IMR-90 (cell line): ENCODE measurements around the gene ELP4. TPM values are rescaled to one million over a fixed set of nuclear protein-coding genes. Genes with fewer than 3 reads are reported as not detected.

Source experiments
- ATAC-seq: fragments of 200-7000 bp; cut with Tn5 transposase; 2 replicates; pipeline ENCODE4 v1.9.1; 2020; ENCODE audit warnings: low read depth, mild to moderate bottlenecking, moderate library complexity
- BruUV-seq: library from RNA; stranded (reverse); fragments of 400-500 nt; replicated peaks from 2 replicates; lab custom pipeline; 2021; lab: Mats Ljungman, UMichigan
- CTCF ChIA-PET: fragments of 300-600 bp; formaldehyde crosslinking; extraction: SDS; loops from one replicate; lab custom pipeline; 2021; ENCODE audit warnings: antibody characterized with exemption; lab: Yijun Ruan, JAX
- POLR2A ChIA-PET: fragments of 300-600 bp; sonication (Branson Sonifier 250); formaldehyde crosslinking; loops from one replicate; lab custom pipeline; 2022; ENCODE audit warnings: antibody characterized with exemption; ENCODE audit not compliant: unreplicated experiment; lab: Charles Lee
- DNase-seq: peaks from one replicate; pipeline ENCODE4 v3.0.0; 2013
- H2AFZ ChIP-seq: replicated peaks from 2 replicates; pipeline ENCODE3; 2013; ENCODE audit warnings: low read length, mild to moderate bottlenecking; ENCODE audit not compliant: poor library complexity
- H2AK5ac ChIP-seq: 2 replicates; pipeline ENCODE4 v1.6.1; 2013; ENCODE audit warnings: low read depth, low read length, inconsistent platforms
- H2AK9ac ChIP-seq: replicated peaks from 2 replicates; pipeline ENCODE3; 2013; ENCODE audit warnings: mild to moderate bottlenecking, low read depth, low read length, moderate library complexity; ENCODE audit not compliant: poor library complexity
- H2BK120ac ChIP-seq: 2 replicates; pipeline ENCODE4 v1.6.1; 2013; ENCODE audit warnings: low read depth, low read length, inconsistent platforms
- H2BK15ac ChIP-seq: 3 replicates; pipeline ENCODE4 v1.6.1; 2013; ENCODE audit warnings: low read depth, low read length, inconsistent platforms
- H2BK20ac ChIP-seq: 2 replicates; pipeline ENCODE4 v1.6.1; 2013; ENCODE audit warnings: low read depth, mild to moderate bottlenecking, inconsistent platforms, low read length, moderate library complexity
- H2BK5ac ChIP-seq: 2 replicates; pipeline ENCODE4 v1.6.1; 2013; ENCODE audit warnings: mild to moderate bottlenecking, low read depth, low read length, inconsistent platforms; ENCODE audit not compliant: poor library complexity, severe bottlenecking
- H3K14ac ChIP-seq: replicated peaks from 2 replicates; pipeline ENCODE4 v1.6.1; 2013; ENCODE audit warnings: low read depth, low read length, inconsistent platforms
- H3K18ac ChIP-seq: 2 replicates; pipeline ENCODE4 v1.6.1; 2013; ENCODE audit warnings: low read depth, low read length, control low read depth
- H3K23ac ChIP-seq: 2 replicates; pipeline ENCODE4 v1.6.1; 2013; ENCODE audit warnings: low read depth, low read length, inconsistent platforms
- H3K27ac ChIP-seq: 2 replicates; pipeline ENCODE4 v1.5.1; 2013; ENCODE audit warnings: mild to moderate bottlenecking, control low read depth, low read length; ENCODE audit not compliant: insufficient read depth
- H3K27me3 ChIP-seq: 2 replicates; pipeline ENCODE4 v1.6.1; 2013; ENCODE audit warnings: low read length; ENCODE audit not compliant: control insufficient read depth, insufficient read depth
- H3K36me3 ChIP-seq: 2 replicates; pipeline ENCODE4 v1.6.1; 2013; ENCODE audit warnings: low read length, mixed read lengths; ENCODE audit not compliant: control insufficient read depth, insufficient read depth
- H3K4ac ChIP-seq: 2 replicates; pipeline ENCODE4 v1.6.1; 2013; ENCODE audit warnings: low read depth, low read length, inconsistent platforms
- H3K4me1 ChIP-seq: 2 replicates; pipeline ENCODE4 v1.6.1; 2013; ENCODE audit warnings: low read length, mixed read lengths; ENCODE audit not compliant: control insufficient read depth, insufficient read depth
- H3K4me2 ChIP-seq: 2 replicates; pipeline ENCODE4 v1.6.1; 2013; ENCODE audit warnings: low read depth, mild to moderate bottlenecking, control low read depth, low read length, moderate library complexity
- H3K4me3 ChIP-seq: 2 replicates; pipeline ENCODE4 v1.5.1; 2013; ENCODE audit warnings: low read depth, mild to moderate bottlenecking, control low read depth, low read length, moderate library complexity; ENCODE audit not compliant: insufficient read depth
- H3K56ac ChIP-seq: 2 replicates; pipeline ENCODE4 v1.6.1; 2013; ENCODE audit warnings: low read length, inconsistent platforms; ENCODE audit not compliant: insufficient read depth; ENCODE audit errors: extremely low read depth
- H3K79me1 ChIP-seq, 2 experiments: 2 replicates each; pipeline ENCODE4 v1.6.1; 2013; ENCODE audit warnings: low read length in 2 of 2, inconsistent platforms in 1 of 2, low read depth in 1 of 2
- H3K9ac ChIP-seq: 2 replicates; pipeline ENCODE4 v1.6.1; 2013; ENCODE audit warnings: low read depth, low read length, control low read depth
- H3K9me1 ChIP-seq: 2 replicates; pipeline ENCODE4 v1.6.1; 2013; ENCODE audit warnings: low read length, inconsistent platforms; ENCODE audit not compliant: insufficient read depth
- H3K9me3 ChIP-seq: 2 replicates; pipeline ENCODE4 v1.6.1; 2013; ENCODE audit warnings: low read length; ENCODE audit not compliant: control insufficient read depth, insufficient read depth
- H4K20me1 ChIP-seq: 2 replicates; pipeline ENCODE4 v1.6.1; 2013; ENCODE audit warnings: low read length, inconsistent platforms; ENCODE audit not compliant: insufficient read depth
- H4K5ac ChIP-seq: 2 replicates; pipeline ENCODE4 v1.6.1; 2013; ENCODE audit warnings: mild to moderate bottlenecking, low read depth, low read length, control low read depth
- H4K8ac ChIP-seq, 2 experiments: 2 replicates each; pipeline ENCODE4 v1.6.1; 2013; ENCODE audit warnings: low read depth in 2 of 2, low read length in 2 of 2, control low read depth in 1 of 2, inconsistent platforms in 1 of 2
- H4K91ac ChIP-seq: 2 replicates; pipeline ENCODE4 v1.6.1; 2013; ENCODE audit warnings: low read depth, low read length, inconsistent platforms; ENCODE audit not compliant: insufficient read depth
- BHLHE40 ChIP-seq: fragments of 150-350 bp; IDR thresholded peaks from 2 replicates; pipeline ENCODE4 v1.6.1; 2016; ENCODE audit warnings: mild to moderate bottlenecking, low read depth, low read length
- CHD1 ChIP-seq: IDR thresholded peaks from 2 replicates; pipeline ENCODE4 v1.6.1; 2012; ENCODE audit warnings: low read depth, low read length, improper control_type of control experiment
- FOS ChIP-seq: fragments of 150-350 bp; IDR thresholded peaks from 2 replicates; pipeline ENCODE4 v1.6.1; 2016; ENCODE audit warnings: low read depth, low read length
- MAFK ChIP-seq: IDR thresholded peaks from 2 replicates; pipeline ENCODE4 v1.6.1; 2012; ENCODE audit warnings: low read depth, low read length, improper control_type of control experiment
- MAZ ChIP-seq: IDR thresholded peaks from 2 replicates; pipeline ENCODE4 v1.6.1; 2012; ENCODE audit warnings: low read depth, mild to moderate bottlenecking, low read length, improper control_type of control experiment, moderate library complexity, borderline replicate concordance
- MXI1 ChIP-seq: IDR thresholded peaks from 2 replicates; pipeline ENCODE4 v1.6.1; 2012; ENCODE audit warnings: low read depth, mild to moderate bottlenecking, low read length, moderate library complexity, borderline replicate concordance
- NFE2L2 ChIP-seq: fragments of 150-350 bp; IDR thresholded peaks from 2 replicates; pipeline ENCODE4 v1.6.1; 2016; ENCODE audit warnings: low read depth, mild to moderate bottlenecking, low read length
- POLR2A ChIP-seq: IDR thresholded peaks from 2 replicates; pipeline ENCODE4 v1.6.1; 2012; ENCODE audit warnings: mild to moderate bottlenecking, low read depth, low read length
- RAD21 ChIP-seq: IDR thresholded peaks from 2 replicates; pipeline ENCODE4 v1.6.1; 2012; ENCODE audit warnings: low read length, improper control_type of control experiment
- RCOR1 ChIP-seq: IDR thresholded peaks from 2 replicates; pipeline ENCODE4 v1.6.1; 2012; ENCODE audit warnings: mild to moderate bottlenecking, low read length, improper control_type of control experiment; ENCODE audit not compliant: insufficient replicate concordance
- RFX5 ChIP-seq: IDR thresholded peaks from 2 replicates; pipeline ENCODE4 v1.8.0; 2012; ENCODE audit warnings: low read depth, mild to moderate bottlenecking, low read length, moderate library complexity
- SMC3 ChIP-seq: fragments of 150-350 bp; IDR thresholded peaks from 2 replicates; pipeline ENCODE4 v1.6.1; 2016; ENCODE audit warnings: low read depth, mild to moderate bottlenecking, antibody characterized with exemption, low read length, moderate library complexity
- WGBS, 2 experiments: methylation state at CpG; one replicate each; pipeline versions ENCODE4 v1.1.5 to v1.1.7; 2013; ENCODE audit warnings: missing lambda C conversion rate in 2 of 2; ENCODE audit not compliant: insufficient read length in 1 of 2; ENCODE audit errors: extremely low coverage in 2 of 2; 5-methylcytosine and 5-hydroxymethylcytosine counted together
- dilution Hi-C: fragments of 300-500 bp; cut with HindIII; formaldehyde crosslinking; loops from one replicate; pipeline ENCODE4 v1.14.3; 2018; ENCODE audit warnings: low sequenced_read_pairs; ENCODE audit not compliant: unreplicated experiment
- in situ Hi-C: fragments of 300-500 bp; cut with MboI; formaldehyde crosslinking; loops from 3 replicates; pipeline ENCODE4 v1.14.3; 2019; ENCODE audit warnings: low sequenced_read_pairs, inconsistent platforms, mixed read lengths
- intact Hi-C: fragments of 100-400 bp; cut with micrococcal nuclease; formaldehyde crosslinking; loops from 2 replicates; pipeline ENCODE4 v1.10.0; 2022
- polyA plus RNA-seq, 3 experiments: library from polyadenylated mRNA; depleted of rRNA; stranded (reverse); fragments of >200 nt; gene quantifications; 2 replicates each; pipeline ENCODE4 v1.2.3, GENCODE V29; 2012; ENCODE audit warnings: low replicate concordance in 1 of 3
- total RNA-seq: library from RNA; depleted of rRNA; stranded (reverse); fragments of >200 nt; gene quantifications from 2 replicates; pipeline ENCODE4 v1.2.3, GENCODE V29; 2012
- TF ChIP-seq, protein P1 (sequence below): fragments of 150-350 bp; IDR thresholded peaks from 2 replicates; pipeline ENCODE4 v1.6.1; 2017; ENCODE audit warnings: mild to moderate bottlenecking, antibody characterized with exemption, low read length, low read depth
- TF ChIP-seq, protein P2 (sequence below): conservative IDR thresholded peaks from 2 replicates; pipeline ENCODE4 v1.5.1; 2012; ENCODE audit warnings: mild to moderate bottlenecking, low read depth, low read length, improper control_type of control experiment
- TF ChIP-seq, protein P3 (sequence below): fragments of 150-350 bp; IDR thresholded peaks from 2 replicates; pipeline ENCODE4 v1.6.1; 2016; ENCODE audit warnings: low read depth, mild to moderate bottlenecking, low read length, moderate library complexity, borderline replicate concordance

Gene ELP4
- total and polyA plus RNA-seq, 2 of the 4 experiments (the other 2 are of a cell fraction), result 8.4 to 20.4 TPM

DNA sequence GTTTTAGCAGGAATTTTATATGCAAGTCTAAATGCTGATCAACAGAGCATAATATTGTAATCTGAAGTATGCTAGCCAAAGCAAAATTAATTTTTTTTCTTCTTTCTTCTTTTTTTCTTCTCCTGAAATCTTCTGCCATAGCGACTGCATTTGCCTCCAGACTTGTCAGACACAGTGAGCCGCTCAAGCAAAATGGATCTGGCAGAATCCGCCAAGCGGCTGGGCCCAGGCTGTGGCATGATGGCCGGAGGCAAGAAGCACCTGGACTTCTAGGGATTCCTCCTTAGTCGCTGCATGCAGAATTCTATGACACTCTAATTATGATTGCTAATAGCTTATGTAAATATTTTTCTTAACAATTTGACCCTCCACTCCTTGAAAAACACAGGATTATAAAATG lies 273.7 kb downstream of the ELP4 start:
- DNase-seq (no peak), ATAC-seq (no peak)
- Histone ChIP-seq H3K4me3 (no peak overlapping the region), H3K56ac (no peak overlapping the region), H2BK15ac (no peak overlapping the region), H3K18ac (no peak overlapping the region), H4K8ac (no peak overlapping the region), H3K9ac (no peak overlapping the region), H3K79me1 (no peaks in the 10 kb centered on the region), H2AK5ac (no peak overlapping the region), H3K27me3 (no peaks in the 10 kb centered on the region), H2BK20ac (no peak overlapping the region), H2AK9ac (no peak overlapping the region), H3K23ac (no peak overlapping the region), H3K4me1 (peaks cover 3% of the 10 kb centered on the region), H4K20me1 (no peaks in the 10 kb centered on the region), H3K4me2 (no peak overlapping the region), H2AFZ (no peak overlapping the region), H3K9me1 (peaks cover 5% of the 10 kb centered on the region; the same call in 1 of the 2 replicates), H4K5ac (no peak overlapping the region), H2BK120ac (no peak overlapping the region), H3K36me3 (no peaks in the 10 kb centered on the region), H2BK5ac (no peak overlapping the region), H3K27ac (no peak overlapping the region), H3K9me3 (no peaks in the 10 kb centered on the region), H4K91ac (no peak overlapping the region), H3K14ac (no peak overlapping the region), H3K4ac (no peak overlapping the region)
- POLR2A ChIA-PET, result no interaction called here
- in situ Hi-C loops, result no loop called here
- CTCF ChIA-PET, result no interaction called here
- WGBS, 2 experiments, result 95% methylated on average over 4 of the region's 6 CpGs; no CpG with 5 or more reads in 1 of the 2 experiments
- BruUV-seq, result no TSS peak
- dilution Hi-C loops, result no loop called here
- intact Hi-C loops, result loop anchor here (10.0 kb wide), 1 partner anchor 758 kb away; no protein-coding TSS in a partner anchor
- TF ChIP-seq BHLHE40 (no peak), SMC3 (no peak), MXI1 (no peak), CHD1 (no peak), MAFK (no peak), RCOR1 (no peak), RAD21 (no peak), POLR2A (no peak), FOS (no peak), MAZ (no peak), RFX5 (no peak), NFE2L2 (no peak)
- TF ChIP-seq, protein P1, sequence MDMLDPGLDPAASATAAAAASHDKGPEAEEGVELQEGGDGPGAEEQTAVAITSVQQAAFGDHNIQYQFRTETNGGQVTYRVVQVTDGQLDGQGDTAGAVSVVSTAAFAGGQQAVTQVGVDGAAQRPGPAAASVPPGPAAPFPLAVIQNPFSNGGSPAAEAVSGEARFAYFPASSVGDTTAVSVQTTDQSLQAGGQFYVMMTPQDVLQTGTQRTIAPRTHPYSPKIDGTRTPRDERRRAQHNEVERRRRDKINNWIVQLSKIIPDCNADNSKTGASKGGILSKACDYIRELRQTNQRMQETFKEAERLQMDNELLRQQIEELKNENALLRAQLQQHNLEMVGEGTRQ, result no peak
- TF ChIP-seq, protein P2, sequence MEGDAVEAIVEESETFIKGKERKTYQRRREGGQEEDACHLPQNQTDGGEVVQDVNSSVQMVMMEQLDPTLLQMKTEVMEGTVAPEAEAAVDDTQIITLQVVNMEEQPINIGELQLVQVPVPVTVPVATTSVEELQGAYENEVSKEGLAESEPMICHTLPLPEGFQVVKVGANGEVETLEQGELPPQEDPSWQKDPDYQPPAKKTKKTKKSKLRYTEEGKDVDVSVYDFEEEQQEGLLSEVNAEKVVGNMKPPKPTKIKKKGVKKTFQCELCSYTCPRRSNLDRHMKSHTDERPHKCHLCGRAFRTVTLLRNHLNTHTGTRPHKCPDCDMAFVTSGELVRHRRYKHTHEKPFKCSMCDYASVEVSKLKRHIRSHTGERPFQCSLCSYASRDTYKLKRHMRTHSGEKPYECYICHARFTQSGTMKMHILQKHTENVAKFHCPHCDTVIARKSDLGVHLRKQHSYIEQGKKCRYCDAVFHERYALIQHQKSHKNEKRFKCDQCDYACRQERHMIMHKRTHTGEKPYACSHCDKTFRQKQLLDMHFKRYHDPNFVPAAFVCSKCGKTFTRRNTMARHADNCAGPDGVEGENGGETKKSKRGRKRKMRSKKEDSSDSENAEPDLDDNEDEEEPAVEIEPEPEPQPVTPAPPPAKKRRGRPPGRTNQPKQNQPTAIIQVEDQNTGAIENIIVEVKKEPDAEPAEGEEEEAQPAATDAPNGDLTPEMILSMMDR, result no peak
- TF ChIP-seq, protein P3, sequence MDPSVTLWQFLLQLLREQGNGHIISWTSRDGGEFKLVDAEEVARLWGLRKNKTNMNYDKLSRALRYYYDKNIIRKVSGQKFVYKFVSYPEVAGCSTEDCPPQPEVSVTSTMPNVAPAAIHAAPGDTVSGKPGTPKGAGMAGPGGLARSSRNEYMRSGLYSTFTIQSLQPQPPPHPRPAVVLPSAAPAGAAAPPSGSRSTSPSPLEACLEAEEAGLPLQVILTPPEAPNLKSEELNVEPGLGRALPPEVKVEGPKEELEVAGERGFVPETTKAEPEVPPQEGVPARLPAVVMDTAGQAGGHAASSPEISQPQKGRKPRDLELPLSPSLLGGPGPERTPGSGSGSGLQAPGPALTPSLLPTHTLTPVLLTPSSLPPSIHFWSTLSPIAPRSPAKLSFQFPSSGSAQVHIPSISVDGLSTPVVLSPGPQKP, result no peak
